PFSK-1 (cell line): ENCODE measurements around the gene PET100.

Experiments
- POLR2AphosphoS5 ChIP-seq: IDR thresholded peaks from 2 replicates; pipeline ENCODE4 v1.6.1; 2012; ENCODE audit warnings: low read depth, mild to moderate bottlenecking, control low read depth, low read length, moderate library complexity
- TAF1 ChIP-seq: IDR thresholded peaks from 2 replicates; pipeline ENCODE4 v1.6.1; 2012; ENCODE audit warnings: low read length, control low read depth, borderline replicate concordance; ENCODE audit not compliant: insufficient read depth

DNA sequence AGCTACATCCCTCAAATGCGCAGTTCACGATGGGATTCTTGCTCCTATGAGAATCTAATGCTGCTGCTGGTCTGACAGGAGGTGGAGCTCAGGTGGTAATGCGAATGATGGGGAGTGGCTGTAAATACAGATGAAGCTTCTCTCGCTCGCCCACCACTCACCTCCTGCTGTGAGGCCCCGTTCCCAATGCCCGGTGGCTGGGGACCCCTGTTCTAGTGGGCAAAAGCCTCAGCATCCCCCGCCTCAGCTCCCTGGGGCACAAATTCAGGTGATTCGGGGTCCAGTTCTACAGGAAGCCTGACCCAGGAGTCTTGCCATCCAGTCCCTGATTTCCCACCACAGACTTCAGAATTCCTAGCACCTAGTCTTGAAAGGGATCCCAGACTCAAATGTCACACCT, 42.9 kb downstream of the PET100 start:
- TF ChIP-seq TAF1 (no peak), POLR2AphosphoS5 (no peak)
